Neural cell (in vitro differentiated cells): Measurements from ENCODE around the gene TBKBP1. TPM values are rescaled to one million over a fixed set of nuclear protein-coding genes. Genes with fewer than 3 reads are reported as not detected.

Experiments
- H2AFZ ChIP-seq: fragments of 200-600, 300-800 bp; sonication (generic), shearing (Covaris generic); 2 replicates; pipeline ENCODE4 v1.6.0; 2014; ENCODE audit warnings: low read depth, mild to moderate bottlenecking, antibody characterized with exemption, low read length, moderate library complexity
- H3F3A ChIP-seq: fragments of 200-600 bp; shearing (Covaris generic); 2 replicates; pipeline ENCODE4 v1.6.1; 2016; ENCODE audit warnings: mild to moderate bottlenecking, moderate library complexity, mixed read lengths, antibody characterized with exemption, low read length; ENCODE audit not compliant: insufficient read depth, poor library complexity, severe bottlenecking
- H3K27ac ChIP-seq: fragments of 200-600, 300-800 bp; sonication (generic), shearing (Covaris generic); 2 replicates; pipeline ENCODE4 v1.5.1; 2014; ENCODE audit warnings: mild to moderate bottlenecking, low read length, moderate library complexity
- H3K27me3 ChIP-seq: fragments of 300-800, 200-600 bp; sonication (generic), shearing (Covaris generic); 2 replicates; pipeline ENCODE4 v1.6.0; 2014; ENCODE audit warnings: mild to moderate bottlenecking, low read depth, low read length, moderate library complexity; ENCODE audit not compliant: insufficient read depth
- H3K36me3 ChIP-seq: fragments of 300-800, 200-600 bp; sonication (generic), shearing (Covaris generic); 2 replicates; pipeline ENCODE4 v1.5.1; 2014; ENCODE audit warnings: mild to moderate bottlenecking, antibody characterized with exemption, low read length, moderate library complexity; ENCODE audit not compliant: insufficient read depth
- H3K4me2 ChIP-seq: fragments of 300-800, 200-600 bp; sonication (generic), shearing (Covaris generic); 2 replicates; pipeline ENCODE4 v1.6.0; 2014; ENCODE audit warnings: mild to moderate bottlenecking, low read length
- H3K4me3 ChIP-seq: fragments of 300-800, 200-600 bp; sonication (generic), shearing (Covaris generic); 2 replicates; pipeline ENCODE4 v1.5.1; 2014; ENCODE audit warnings: mild to moderate bottlenecking, low read length, moderate library complexity
- H3K79me2 ChIP-seq: fragments of 200-600 bp; shearing (Covaris generic); replicated peaks from 2 replicates; pipeline ENCODE4 v1.6.0; 2014; ENCODE audit warnings: mild to moderate bottlenecking, low read length, moderate library complexity; ENCODE audit not compliant: insufficient read depth
- H3K9ac ChIP-seq: fragments of 300-800, 200-600 bp; sonication (generic), shearing (Covaris generic); 2 replicates; pipeline ENCODE4 v1.6.1; 2016; ENCODE audit warnings: mild to moderate bottlenecking, low read length, mixed read lengths
- H3K9me2 ChIP-seq: fragments of 200-600 bp; shearing (Covaris generic); 2 replicates; pipeline ENCODE4 v1.6.1; 2016; ENCODE audit warnings: mild to moderate bottlenecking, low read length, mixed read lengths; ENCODE audit not compliant: insufficient read depth
- H3K9me3 ChIP-seq: fragments of 200-600, 300-800 bp; sonication (generic), shearing (Covaris generic); 2 replicates; pipeline ENCODE4 v1.6.1; 2016; ENCODE audit warnings: mild to moderate bottlenecking, mixed run types, low read length, moderate library complexity, mixed read lengths
- H4K20me1 ChIP-seq: fragments of 200-600 bp; shearing (Covaris generic); 2 replicates; pipeline ENCODE4 v1.6.1; 2016; ENCODE audit warnings: mild to moderate bottlenecking, mixed run types; ENCODE audit not compliant: insufficient read depth
- CTCF ChIP-seq: fragments of 450-650 bp; IDR thresholded peaks from 2 replicates; pipeline ENCODE4 v1.5.1; 2014; ENCODE audit warnings: antibody characterized with exemption, mild to moderate bottlenecking, moderate library complexity; ENCODE audit not compliant: poor library complexity, severe bottlenecking
- EP300 ChIP-seq: fragments of 450-650 bp; conservative IDR thresholded peaks from 2 replicates; pipeline ENCODE4 v1.6.1; 2014; ENCODE audit warnings: antibody characterized with exemption, mild to moderate bottlenecking, moderate library complexity; ENCODE audit not compliant: poor library complexity, severe bottlenecking
- EZH2 ChIP-seq: fragments of 200-600, 300-800 bp; shearing (Covaris generic), sonication (generic); IDR thresholded peaks from 2 replicates; pipeline ENCODE4 v1.6.1; 2014; ENCODE audit warnings: antibody characterized with exemption, low read length, borderline replicate concordance, mild to moderate bottlenecking; ENCODE audit not compliant: insufficient read depth, poor library complexity, severe bottlenecking
- MXI1 ChIP-seq: fragments of 450-650 bp; conservative IDR thresholded peaks from 2 replicates; pipeline ENCODE4 v1.6.1; 2014; ENCODE audit warnings: antibody characterized with exemption, mild to moderate bottlenecking; ENCODE audit not compliant: poor library complexity, severe bottlenecking
- POLR2AphosphoS5 ChIP-seq: IDR thresholded peaks from 2 replicates; pipeline ENCODE4 v1.6.1; 2012
- RAD21 ChIP-seq: fragments of 450-650 bp; conservative IDR thresholded peaks from 2 replicates; pipeline ENCODE4 v1.6.1; 2014; ENCODE audit warnings: antibody characterized with exemption, mild to moderate bottlenecking, moderate library complexity
- REST ChIP-seq: IDR thresholded peaks from 2 replicates; pipeline ENCODE4 v1.6.1; 2012; ENCODE audit warnings: borderline replicate concordance
- SMC3 ChIP-seq: fragments of 450-650 bp; conservative IDR thresholded peaks from 2 replicates; pipeline ENCODE4 v1.6.1; 2014; ENCODE audit warnings: antibody characterized with exemption, mild to moderate bottlenecking, moderate library complexity; ENCODE audit not compliant: poor library complexity
- TAF1 ChIP-seq: IDR thresholded peaks from 2 replicates; pipeline ENCODE4 v1.6.1; 2012; ENCODE audit warnings: low read depth
- polyA plus RNA-seq: library from polyadenylated mRNA; depleted of rRNA; stranded (reverse); fragments of >200 nt; gene quantifications from 2 replicates; pipeline ENCODE4 v1.2.3, GENCODE V29; 2014

The TBKBP1 gene
- polyA plus RNA-seq, 1 donor from 2014 or later: 25.4 TPM

- Histone ChIP-seq H2AFZ (no peak overlapping the region), H3K9ac (no peak overlapping the region), H4K20me1 (no peaks in the 10 kb centered on the region), H3K27me3 (no peaks in the 10 kb centered on the region), H3K36me3 (peaks cover 5% of the 10 kb centered on the region), H3K9me3 (no peaks in the 10 kb centered on the region), H3K27ac (no peak overlapping the region), H3K9me2 (no peaks in the 10 kb centered on the region), H3K79me2 (no peaks in the 10 kb centered on the region), H3F3A (no peaks in the 10 kb centered on the region), H3K4me3 (no peak overlapping the region), H3K4me2 (no peak overlapping the region)
- TF ChIP-seq TAF1 (no peak), MXI1 (no peak), RAD21 (no peak), EP300 (no peak), REST (no peak), SMC3 (no peak), EZH2 (no peak), POLR2AphosphoS5 (no peak), CTCF (no peak)
Observed at GRCh38 chr17:47684025-47684424, 9.9 kb upstream of the TBKBP1 start.

GRCh38 chr17:47684535-47685193 is 9.3 kb upstream of the TBKBP1 start:
- Histone ChIP-seq H3K27ac (no peak overlapping the region), H2AFZ (no peak overlapping the region), H3K4me2 (no peak overlapping the region), H3F3A (no peaks in the 10 kb centered on the region), H3K4me3 (no peak overlapping the region), H3K9me3 (no peaks in the 10 kb centered on the region), H3K27me3 (no peaks in the 10 kb centered on the region), H3K9ac (no peak overlapping the region), H3K9me2 (no peaks in the 10 kb centered on the region), H3K36me3 (no peaks in the 10 kb centered on the region), H3K79me2 (no peaks in the 10 kb centered on the region), H4K20me1 (no peaks in the 10 kb centered on the region)
- TF ChIP-seq POLR2AphosphoS5 (no peak), MXI1 (no peak), EP300 (no peak)
